D721Med (cell line): ENCODE measurements around the gene TTC7B.

Experiments
- DNase-seq: peaks from one replicate; pipeline ENCODE4 v3.0.0; 2011; ENCODE audit warnings: low spot score; ENCODE audit not compliant: insufficient read length
- FAIRE-seq: peaks from 2 replicates; lab custom pipeline; 2011; peaks lifted over from hg19 to GRCh38; lab: Jason Lieb, UNC
- TF ChIP-seq, protein P1 (sequence below): IDR thresholded peaks from 2 replicates; pipeline ENCODE4 v1.5.1; 2012; ENCODE audit warnings: mild to moderate bottlenecking, control low read depth; ENCODE audit not compliant: insufficient read depth; ENCODE audit errors: missing control alignments

The TTC7B gene

DNA sequence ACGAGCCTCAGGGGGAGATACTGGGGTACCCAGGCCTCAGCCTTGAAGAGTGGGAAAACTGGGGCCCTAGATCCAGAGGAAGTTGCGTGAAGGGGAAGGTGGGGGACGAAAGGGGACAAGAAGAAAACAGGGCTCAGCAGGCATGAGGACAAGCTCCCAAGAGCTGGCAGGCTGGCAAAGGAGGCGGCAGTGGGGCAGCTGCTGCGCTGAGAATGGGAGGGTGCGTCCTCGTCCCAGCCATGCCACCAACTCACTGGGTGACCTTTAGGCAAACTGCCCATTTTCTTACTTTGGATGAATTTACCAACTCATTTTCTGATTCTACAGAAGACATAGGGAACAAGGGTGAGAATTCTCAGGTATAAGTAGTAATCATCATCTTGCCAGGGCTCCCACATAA is 133.6 kb downstream of the TTC7B start:
- TF ChIP-seq, protein P1, sequence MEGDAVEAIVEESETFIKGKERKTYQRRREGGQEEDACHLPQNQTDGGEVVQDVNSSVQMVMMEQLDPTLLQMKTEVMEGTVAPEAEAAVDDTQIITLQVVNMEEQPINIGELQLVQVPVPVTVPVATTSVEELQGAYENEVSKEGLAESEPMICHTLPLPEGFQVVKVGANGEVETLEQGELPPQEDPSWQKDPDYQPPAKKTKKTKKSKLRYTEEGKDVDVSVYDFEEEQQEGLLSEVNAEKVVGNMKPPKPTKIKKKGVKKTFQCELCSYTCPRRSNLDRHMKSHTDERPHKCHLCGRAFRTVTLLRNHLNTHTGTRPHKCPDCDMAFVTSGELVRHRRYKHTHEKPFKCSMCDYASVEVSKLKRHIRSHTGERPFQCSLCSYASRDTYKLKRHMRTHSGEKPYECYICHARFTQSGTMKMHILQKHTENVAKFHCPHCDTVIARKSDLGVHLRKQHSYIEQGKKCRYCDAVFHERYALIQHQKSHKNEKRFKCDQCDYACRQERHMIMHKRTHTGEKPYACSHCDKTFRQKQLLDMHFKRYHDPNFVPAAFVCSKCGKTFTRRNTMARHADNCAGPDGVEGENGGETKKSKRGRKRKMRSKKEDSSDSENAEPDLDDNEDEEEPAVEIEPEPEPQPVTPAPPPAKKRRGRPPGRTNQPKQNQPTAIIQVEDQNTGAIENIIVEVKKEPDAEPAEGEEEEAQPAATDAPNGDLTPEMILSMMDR, result no peak
- FAIRE-seq (no peak), DNase-seq (no peak)

DNA sequence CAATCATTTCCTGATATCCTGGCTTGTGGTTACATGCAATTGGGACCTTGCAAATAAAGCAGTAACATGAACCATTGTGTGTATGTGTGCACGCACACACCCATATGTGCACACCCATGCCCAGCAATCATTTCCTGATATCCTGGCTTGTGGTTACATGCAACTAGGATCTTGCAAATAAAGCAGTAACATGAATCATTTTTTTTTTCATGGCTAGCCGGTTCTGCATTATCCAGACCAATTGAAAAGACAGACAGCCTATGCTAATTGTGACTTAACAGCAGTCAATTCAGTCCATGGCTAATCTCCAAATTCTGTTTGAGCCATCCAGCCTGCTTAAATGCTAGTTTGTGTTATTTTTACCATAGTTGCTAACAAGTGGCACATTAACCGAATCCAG is 134.3 kb downstream of the TTC7B start:
- FAIRE-seq, result no peak

DNA sequence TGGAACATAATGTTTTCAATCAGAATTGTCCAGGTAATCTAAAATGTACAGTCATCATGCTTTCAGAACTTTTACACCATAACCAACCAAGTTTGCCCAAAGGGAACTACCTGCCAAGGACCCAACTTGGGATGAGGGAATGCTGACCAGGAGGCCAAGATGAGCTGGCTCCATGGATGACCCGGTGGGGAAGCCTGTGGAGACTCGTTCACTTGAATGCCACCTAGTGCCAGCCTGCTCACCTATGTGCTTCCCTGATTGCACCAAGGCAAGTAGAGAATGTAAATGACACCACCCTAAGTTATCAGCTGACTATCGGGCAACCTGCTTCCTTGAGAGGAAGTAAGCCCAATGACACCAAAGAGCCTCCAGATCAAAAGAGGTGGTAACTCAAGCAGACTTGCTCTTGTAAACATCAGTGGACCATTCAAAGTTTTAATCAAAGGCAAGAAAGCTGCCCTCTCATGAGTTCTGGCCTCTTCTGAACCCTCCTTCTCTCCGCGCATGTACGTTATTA is 137.3 kb downstream of the TTC7B start:
- TF ChIP-seq, protein P1, result no peak
- no peak for FAIRE-seq

More for the DNA sequence above, 134.3 kb downstream of the TTC7B start:
- DNase-seq, result no peak
- TF ChIP-seq, protein P1, result no peak

DNA sequence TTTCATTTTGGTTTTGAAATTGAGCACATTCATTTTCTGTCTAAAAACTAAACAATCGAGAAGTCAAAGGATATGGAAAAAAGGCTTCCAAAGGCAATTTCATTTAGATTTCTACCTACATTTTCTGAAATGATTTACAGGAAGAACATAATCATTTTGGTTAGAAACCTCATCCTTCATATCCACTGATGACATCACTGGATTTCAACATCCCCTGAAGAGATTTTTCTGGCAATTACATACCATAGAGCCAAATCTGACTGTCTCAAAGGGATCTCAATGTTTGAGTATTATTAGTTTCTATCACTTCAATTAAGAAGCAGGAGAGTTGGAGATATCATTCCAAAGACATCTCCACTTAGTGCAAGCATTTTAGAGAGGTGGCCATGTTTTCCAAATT is 137.8 kb downstream of the TTC7B start:
- TF ChIP-seq, protein P1, result no peak
- DNase-seq, result no peak
- FAIRE-seq, result no peak

More for the DNA sequence above, 137.3 kb downstream of the TTC7B start:
- no peak for DNase-seq

DNA sequence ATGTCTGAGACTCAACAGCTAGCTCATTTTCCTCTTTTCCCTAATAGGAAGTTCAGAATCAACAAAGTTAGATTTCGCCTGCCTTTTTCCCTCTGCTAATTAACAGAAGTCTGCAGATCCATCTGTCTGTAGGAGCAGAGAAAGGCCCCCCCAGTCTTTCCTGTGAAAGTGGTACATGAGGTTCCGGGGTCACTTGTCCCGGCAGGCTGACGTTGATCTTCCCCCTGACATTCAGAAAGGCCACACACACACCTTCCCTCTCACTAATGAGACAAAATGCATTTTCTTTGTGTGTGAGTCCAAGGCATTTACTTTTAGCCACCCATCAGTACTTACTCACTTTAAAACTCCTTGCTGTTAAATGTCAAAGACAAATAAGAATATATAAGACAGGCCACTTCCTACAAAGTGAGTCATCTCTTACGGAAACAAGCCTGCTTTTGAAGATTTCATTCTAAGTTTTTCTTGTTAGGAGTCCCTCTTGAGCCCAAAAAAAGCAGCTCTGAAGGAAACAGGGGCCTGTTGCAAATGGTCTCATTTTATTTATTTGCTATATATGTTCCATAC is 138.7 kb downstream of the TTC7B start:
- TF ChIP-seq, protein P1, result no peak
- FAIRE-seq (no peak), DNase-seq (no peak)

DNA sequence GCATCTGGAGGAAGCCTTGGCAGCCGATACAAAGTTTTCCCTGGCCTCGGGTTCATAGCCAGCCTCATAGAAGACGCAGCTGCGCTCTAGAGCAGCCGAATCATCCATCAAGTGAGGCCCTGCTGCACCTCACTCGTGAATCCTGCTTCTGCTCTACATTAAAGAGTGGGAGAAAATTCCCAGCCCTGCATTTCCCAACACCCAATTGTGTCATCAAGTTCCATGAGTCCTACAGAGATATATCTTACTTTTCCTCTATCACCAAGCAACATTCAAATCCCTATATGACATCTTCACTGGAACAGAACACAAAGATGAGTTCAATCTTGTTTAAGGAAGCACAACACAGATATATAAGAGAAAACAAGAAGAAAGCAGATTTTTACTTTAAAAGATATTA is 139.3 kb downstream of the TTC7B start:
- FAIRE-seq (no peak), DNase-seq (no peak)
- TF ChIP-seq, protein P1, result no peak

DNA sequence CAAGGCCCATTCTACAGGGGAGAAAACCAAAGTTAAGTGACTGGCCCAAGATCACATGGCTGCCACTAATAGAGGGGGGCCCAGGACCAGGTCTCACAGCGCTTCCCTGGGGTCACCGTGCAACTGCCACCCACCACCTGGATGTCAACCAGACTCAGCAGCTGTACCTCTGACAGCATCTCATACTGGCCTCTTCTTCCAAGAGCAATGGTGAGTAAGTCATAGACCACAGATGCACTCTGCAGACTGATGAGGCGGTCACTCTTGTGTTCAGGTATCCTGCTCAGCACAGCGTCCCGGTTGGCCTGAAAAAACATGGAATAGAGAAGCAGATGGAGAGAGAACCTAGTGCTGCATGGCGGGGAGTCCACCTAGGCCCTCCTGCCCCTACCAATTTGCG is 139.9 kb downstream of the TTC7B start:
- TF ChIP-seq, protein P1, result no peak
- FAIRE-seq (no peak), DNase-seq (no peak)
